Sigmoid colon (tissue), 4 donors: ENCODE measurements around the gene SSC5D.

ENCODE experiments used
- CTCF ChIP-seq, 4 experiments: fragments of 450-650 bp in 3 of 4; fragments of 200-600 bp in 1 of 4; IDR thresholded peaks; one replicate each; pipeline ENCODE4 v1.5.1; 2016 to 2019; ENCODE audit warnings: antibody characterized with exemption in 4 of 4, mild to moderate bottlenecking in 3 of 4, moderate library complexity in 2 of 4
- EP300 ChIP-seq, 4 donors: sonication (generic); formaldehyde crosslinking; IDR thresholded peaks; one replicate each; pipeline ENCODE4 v1.6.1; 2017; ENCODE audit warnings: antibody characterized with exemption in 4 of 4
- POLR2A ChIP-seq, 2 donors: fragments of 450-650 bp; IDR thresholded peaks; one replicate each; pipeline ENCODE4 v1.6.1; 2016; ENCODE audit warnings: antibody characterized with exemption in 2 of 2, mild to moderate bottlenecking in 2 of 2, moderate library complexity in 2 of 2
- POLR2AphosphoS5 ChIP-seq, 4 donors: sonication (generic); formaldehyde crosslinking; IDR thresholded peaks; one replicate each; pipeline ENCODE4 v1.6.1; 2017; ENCODE audit warnings: antibody characterized with exemption in 4 of 4

GRCh38 chr19:55485439-55486011, 2.7 kb upstream of the SSC5D start:
- TF ChIP-seq CTCF (IDR thresholded peaks at IDR 0.05) (no peak), POLR2AphosphoS5 (IDR thresholded peaks at IDR 0.05) (no peak), EP300 (IDR thresholded peaks at IDR 0.05) (no peak), POLR2A (IDR thresholded peaks at IDR 0.05) (no peak)
